ENCODE data around the gene HNF1B.
"Not testable (repeated sequence)": the region's sequence is repeated elsewhere in the genome, so short reads cannot be mapped to it uniquely, and the experiment has no call there.

HNF1B gene

GRCh38 chr17:37744961-37745800 is at the start of gene HNF1B:
TSS of gene HNF1B (minus strand) at chr17:37745059. CDS start at chr17:37744884, 175 bp downstream.
- peak in 1 of 2 donors; percentile 59 for DNase-seq

GRCh38 chr17:37792787-37793186 is 47.9 kb upstream of the HNF1B start:
- DNase-seq: no peak

GRCh38 chr17:37791447-37792399 is 46.9 kb upstream of the HNF1B start:
- DNase-seq: peak; percentile 25 to 59

- DNase-seq: no peak
These were observed 45.1 kb upstream of the HNF1B start for GRCh38 chr17:37789771-37790541.

- no peak for DNase-seq
These were observed 44.2 kb upstream of the HNF1B start for GRCh38 chr17:37789021-37789565.

- no peak for DNase-seq
These were observed 43.7 kb upstream of the HNF1B start for GRCh38 chr17:37788526-37788925.

GRCh38 chr17:37787055-37787757 is 42.3 kb upstream of the HNF1B start:
- no peak for DNase-seq

- no peak for DNase-seq
These were observed 41.6 kb upstream of the HNF1B start for GRCh38 chr17:37786481-37786880.

GRCh38 chr17:37782460-37782859 is 37.6 kb upstream of the HNF1B start:
- DNase-seq: not testable (repeated sequence)

GRCh38 chr17:37781451-37781850 is 36.6 kb upstream of the HNF1B start:
- no peak for DNase-seq

- no peak for DNase-seq
These were observed 34.7 kb upstream of the HNF1B start for GRCh38 chr17:37779554-37779953.

- DNase-seq: peak; percentile 21 to 49
These were observed 29.6 kb upstream of the HNF1B start for GRCh38 chr17:37774504-37774903.

GRCh38 chr17:37772982-37773381 is 28.1 kb upstream of the HNF1B start:
- no peak for DNase-seq

GRCh38 chr17:37770631-37771518 is 26.0 kb upstream of the HNF1B start:
- DNase-seq: peak in 1 of 2 donors; percentile 11

- DNase-seq: no peak
These were observed 24.2 kb upstream of the HNF1B start for GRCh38 chr17:37769050-37769449.

- no peak for DNase-seq
These were observed 23.6 kb upstream of the HNF1B start for GRCh38 chr17:37768438-37768837.

GRCh38 chr17:37766971-37767370 is 22.1 kb upstream of the HNF1B start:
- DNase-seq: no peak

GRCh38 chr17:37764383-37764782 is 19.5 kb upstream of the HNF1B start:
- DNase-seq: no peak

- DNase-seq: no peak
These were observed 17.8 kb upstream of the HNF1B start for GRCh38 chr17:37762666-37763065.

- DNase-seq: no peak
These were observed 17.1 kb upstream of the HNF1B start for GRCh38 chr17:37761961-37762360.

GRCh38 chr17:37761059-37761458 is 16.2 kb upstream of the HNF1B start:
- DNase-seq: no peak
